ENCODE measurements around the gene PGPEP1.
A peak's percentile ranks its signal among the peaks of the same experiment; 100 is the strongest.

PGPEP1 gene

GRCh38 chr19:18384775-18385174, 44.4 kb downstream of the PGPEP1 start:
- TF ChIP-seq, protein P1, sequence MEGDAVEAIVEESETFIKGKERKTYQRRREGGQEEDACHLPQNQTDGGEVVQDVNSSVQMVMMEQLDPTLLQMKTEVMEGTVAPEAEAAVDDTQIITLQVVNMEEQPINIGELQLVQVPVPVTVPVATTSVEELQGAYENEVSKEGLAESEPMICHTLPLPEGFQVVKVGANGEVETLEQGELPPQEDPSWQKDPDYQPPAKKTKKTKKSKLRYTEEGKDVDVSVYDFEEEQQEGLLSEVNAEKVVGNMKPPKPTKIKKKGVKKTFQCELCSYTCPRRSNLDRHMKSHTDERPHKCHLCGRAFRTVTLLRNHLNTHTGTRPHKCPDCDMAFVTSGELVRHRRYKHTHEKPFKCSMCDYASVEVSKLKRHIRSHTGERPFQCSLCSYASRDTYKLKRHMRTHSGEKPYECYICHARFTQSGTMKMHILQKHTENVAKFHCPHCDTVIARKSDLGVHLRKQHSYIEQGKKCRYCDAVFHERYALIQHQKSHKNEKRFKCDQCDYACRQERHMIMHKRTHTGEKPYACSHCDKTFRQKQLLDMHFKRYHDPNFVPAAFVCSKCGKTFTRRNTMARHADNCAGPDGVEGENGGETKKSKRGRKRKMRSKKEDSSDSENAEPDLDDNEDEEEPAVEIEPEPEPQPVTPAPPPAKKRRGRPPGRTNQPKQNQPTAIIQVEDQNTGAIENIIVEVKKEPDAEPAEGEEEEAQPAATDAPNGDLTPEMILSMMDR (IDR thresholded peaks at IDR 0.05; ENCODE audit: borderline replicate concordance, control extremely low read depth, extremely low read depth, insufficient read depth, missing control alignments), result no peak
- in situ Hi-C loops (cut with MboI; ENCODE audit: low sequenced_read_pairs, unreplicated experiment), result no loop called here
- no peak for DNase-seq (ENCODE audit: low spot score)

- no peak for DNase-seq (ENCODE audit: low spot score)
- TF ChIP-seq, protein P1 (IDR thresholded peaks at IDR 0.05; ENCODE audit: borderline replicate concordance, control extremely low read depth, extremely low read depth, insufficient read depth, missing control alignments), result no peak
- in situ Hi-C loops (cut with MboI; ENCODE audit: low sequenced_read_pairs, unreplicated experiment), result no loop called here
Observed at GRCh38 chr19:18385359-18385674, 44.9 kb downstream of the PGPEP1 start.

GRCh38 chr19:18385675-18386542, 45.5 kb downstream of the PGPEP1 start, which contains the start of gene GDF15:
Gene GDF15, plus strand, starts transcription at chr19:18386158. Its CDS starts 32 bp downstream, at chr19:18386190.
- in situ Hi-C loops (cut with MboI; ENCODE audit: low sequenced_read_pairs, unreplicated experiment), result no loop called here
- TF ChIP-seq, protein P1 (IDR thresholded peaks at IDR 0.05; ENCODE audit: borderline replicate concordance, control extremely low read depth, extremely low read depth, insufficient read depth, missing control alignments), result peak; percentile 56
- DNase-seq (ENCODE audit: low spot score), result peak; percentile 76

DNA sequence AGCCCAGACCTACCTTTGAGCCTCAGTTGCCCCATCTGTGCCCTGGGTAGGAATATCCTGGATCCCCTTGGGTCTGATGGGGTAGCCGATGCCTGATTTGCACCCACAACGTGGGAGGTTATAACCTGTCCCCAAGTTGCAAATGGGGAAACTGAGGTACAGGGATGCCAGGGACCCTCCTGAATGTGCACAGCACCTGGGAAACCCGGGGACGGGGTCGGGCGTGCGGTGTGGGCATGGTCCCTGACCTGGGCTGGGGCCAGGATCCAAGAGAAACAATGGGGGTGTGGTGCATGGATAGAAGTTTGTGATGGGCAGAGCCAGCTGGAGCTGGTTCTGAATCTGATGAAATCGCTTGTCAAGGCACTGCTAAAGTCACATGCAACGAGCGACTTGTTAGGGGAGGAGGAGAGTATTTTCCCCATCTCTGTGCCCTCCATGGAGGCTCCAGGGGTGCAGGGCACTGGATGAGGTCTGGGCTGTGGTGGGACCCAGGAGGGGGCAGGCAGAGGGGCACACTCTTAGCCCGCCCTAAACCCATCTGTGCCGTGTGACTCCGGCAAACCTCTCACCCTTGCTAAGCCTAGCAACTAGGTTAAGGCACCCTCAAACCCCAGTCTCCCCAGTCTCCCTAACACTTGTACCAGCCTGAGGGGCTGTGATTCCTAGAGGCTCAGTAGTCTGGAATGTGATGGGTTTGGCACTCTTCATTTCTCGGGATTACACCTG, 46.3 kb downstream of the PGPEP1 start:
- TF ChIP-seq, protein P1 (IDR thresholded peaks at IDR 0.05; ENCODE audit: borderline replicate concordance, control extremely low read depth, extremely low read depth, insufficient read depth, missing control alignments), result no peak
- no peak for DNase-seq (ENCODE audit: low spot score)
- in situ Hi-C loops (cut with MboI; ENCODE audit: low sequenced_read_pairs, unreplicated experiment), result no loop called here

- peak; percentile 95 for DNase-seq (ENCODE audit: low spot score)
- in situ Hi-C loops (cut with MboI; ENCODE audit: low sequenced_read_pairs, unreplicated experiment), result no loop called here
- TF ChIP-seq, protein P1 (IDR thresholded peaks at IDR 0.05; ENCODE audit: borderline replicate concordance, control extremely low read depth, extremely low read depth, insufficient read depth, missing control alignments), result peak; percentile 99
Observed at GRCh38 chr19:18388100-18388959, 47.9 kb downstream of the PGPEP1 start.

Data from GM13976 (cell line).